ENCODE results near the gene PPTC7. TPM values are rescaled to one million over a fixed set of nuclear protein-coding genes. Genes with fewer than 3 reads are reported as not detected.

The PPTC7 gene
- total RNA-seq = 10 to 100 TPM in 1 of 2 donors, 1 to 10 TPM in 1; 8.9 to 13.0 TPM

GRCh38 chr12:110583137-110584059 lies at the start of gene PPTC7:
PPTC7 (minus strand) TSS chr12:110583318; CDS start chr12:110583031, 287 bp downstream.

DNA sequence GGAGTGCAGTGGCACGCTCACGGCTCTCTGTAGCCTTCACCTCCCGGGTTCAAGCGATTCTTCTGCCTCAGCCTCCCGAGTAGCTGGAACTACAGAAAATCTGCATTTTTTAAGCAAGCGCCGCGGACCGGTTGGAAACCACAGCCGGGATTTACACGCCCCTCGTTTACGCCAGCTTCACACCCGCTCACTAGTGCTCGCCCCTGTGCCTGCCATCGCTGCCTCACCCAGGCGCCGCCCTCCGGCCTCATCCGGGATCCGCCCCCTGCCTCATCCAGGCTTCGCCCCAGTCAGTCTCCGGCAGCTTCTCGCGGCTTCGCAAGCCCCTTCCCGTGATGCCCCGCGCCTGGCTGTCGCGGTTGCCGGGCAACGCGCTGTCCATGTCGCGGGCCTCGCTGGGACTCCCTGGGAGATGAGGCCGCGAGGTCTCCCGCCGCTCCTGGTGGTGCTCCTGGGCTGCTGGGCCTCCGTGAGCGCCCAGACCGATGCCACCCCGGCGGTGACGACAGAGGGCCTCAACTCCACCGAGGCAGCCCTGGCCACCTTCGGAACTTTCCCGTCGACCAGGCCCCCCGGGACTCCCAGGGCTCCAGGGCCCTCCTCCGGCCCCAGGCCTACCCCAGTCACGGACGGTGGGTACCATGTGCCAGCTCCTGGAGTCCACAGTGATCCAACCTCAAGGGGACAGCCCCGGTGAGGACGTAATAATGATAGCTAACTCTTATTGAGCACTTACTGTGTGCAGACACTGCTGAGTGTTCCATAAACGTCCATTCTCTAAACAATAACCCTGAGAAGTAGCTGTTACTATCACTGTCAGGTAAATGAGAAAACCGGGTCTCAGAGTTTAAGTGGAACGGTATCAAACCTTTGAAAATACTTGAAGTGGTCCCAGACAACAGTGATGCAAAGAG lies 30.9 kb upstream of the PPTC7 start, which contains the start of gene TCTN1:
Gene TCTN1, plus strand, starts transcription at position 359 of the 914 bp plus-strand sequence. Its CDS starts 54 bp downstream, at position 413.

GRCh38 chr12:110501752-110502738 lies 81.1 kb downstream of the PPTC7 start, which contains the start of the genes RAD9B and VPS29:
RAD9B (plus strand) TSS chr12:110502331; CDS start chr12:110502338, 7 bp downstream.
VPS29 (minus strand) TSS chr12:110502111; CDS start chr12:110502051, 60 bp downstream.

Small RNAs within 50 kb of the gene (small RNA-seq; reads per million reads assigned to genes)
- gene RF00278 (0 reads per million in 2 donors), gene RN7SL387P (0 reads per million in 2 donors)

Other genes with a start within 250 kb of the PPTC7 start
- gene ANAPC7, start 179.6 kb downstream of the PPTC7 start, total RNA-seq = 10 to 100 TPM; 35.4 to 51.0 TPM
- gene ARPC3, start 133.0 kb downstream of the PPTC7 start, total RNA-seq = 100 to 1,000 TPM; 222 to 230 TPM
- 10 to 100 TPM; 13.1 to 27.0 TPM for gene GPN3, start 115.1 kb downstream of the PPTC7 start, total RNA-seq
- 10 to 100 TPM in 1 of 2 donors, 1 to 10 TPM in 1; 8.3 to 10.7 TPM for gene FAM216A, start 114.5 kb downstream of the PPTC7 start, total RNA-seq
- 10 to 100 TPM; 54.4 to 86.6 TPM for gene VPS29, start 81.2 kb downstream of the PPTC7 start, total RNA-seq
- gene RAD9B, start 81.0 kb downstream of the PPTC7 start, total RNA-seq = under 1 TPM; 0.34 to 1.00 TPM
- gene TCTN1, start 30.8 kb upstream of the PPTC7 start, total RNA-seq = 10 to 100 TPM; 20.6 to 55.1 TPM
- under 1 TPM; 0.34 to 0.67 TPM for gene HVCN1, start 105.8 kb upstream of the PPTC7 start, total RNA-seq
- 100 to 1,000 TPM in 1 of 2 donors, 10 to 100 TPM in 1; 64.7 to 104 TPM for gene PPP1CC, start 159.6 kb upstream of the PPTC7 start, total RNA-seq